ENCODE measurements around the gene MCHR1.

The MCHR1 gene

GRCh38 chr22:40726514-40726913 lies 47.2 kb downstream of the MCHR1 start:
- no peak for DNase-seq (ENCODE audit: low read depth in 2 of 2)

- DNase-seq (ENCODE audit: low read depth in 2 of 2): no peak
Measured at GRCh38 chr22:40727070-40727963, 48.0 kb downstream of the MCHR1 start.

DNA sequence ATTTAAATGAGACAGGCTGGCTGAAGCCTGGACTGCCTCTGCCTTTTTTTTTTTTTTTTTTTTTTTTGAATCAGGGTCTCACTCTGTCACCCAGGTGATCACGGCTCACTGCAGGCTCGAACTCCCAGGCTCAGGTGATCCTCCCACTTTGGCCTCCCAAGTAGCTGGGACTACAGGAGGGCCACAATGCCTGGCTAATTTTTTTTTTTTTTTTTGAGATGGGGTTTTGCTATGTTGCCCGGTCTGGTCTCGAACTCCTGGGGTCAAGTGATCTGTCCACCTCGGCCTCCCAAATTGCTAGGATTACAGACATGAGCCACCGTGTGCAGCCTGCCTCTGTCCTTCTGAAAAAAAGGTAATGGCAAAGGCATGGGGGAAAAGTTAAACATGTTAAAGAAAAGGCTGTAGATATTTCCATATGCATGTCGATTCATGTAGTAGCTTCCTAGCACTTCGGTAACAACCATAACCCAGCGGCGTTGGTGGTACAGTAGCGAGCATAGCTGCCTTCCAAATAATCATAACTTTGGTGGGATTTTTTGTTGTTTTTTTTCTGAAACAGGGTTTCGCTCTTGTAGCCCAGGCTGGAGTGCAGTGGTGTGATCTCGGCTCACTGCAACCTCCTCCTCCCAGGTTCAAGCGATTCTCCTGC lies 48.8 kb downstream of the MCHR1 start:
- DNase-seq (ENCODE audit: low read depth in 2 of 2): no peak

DNA sequence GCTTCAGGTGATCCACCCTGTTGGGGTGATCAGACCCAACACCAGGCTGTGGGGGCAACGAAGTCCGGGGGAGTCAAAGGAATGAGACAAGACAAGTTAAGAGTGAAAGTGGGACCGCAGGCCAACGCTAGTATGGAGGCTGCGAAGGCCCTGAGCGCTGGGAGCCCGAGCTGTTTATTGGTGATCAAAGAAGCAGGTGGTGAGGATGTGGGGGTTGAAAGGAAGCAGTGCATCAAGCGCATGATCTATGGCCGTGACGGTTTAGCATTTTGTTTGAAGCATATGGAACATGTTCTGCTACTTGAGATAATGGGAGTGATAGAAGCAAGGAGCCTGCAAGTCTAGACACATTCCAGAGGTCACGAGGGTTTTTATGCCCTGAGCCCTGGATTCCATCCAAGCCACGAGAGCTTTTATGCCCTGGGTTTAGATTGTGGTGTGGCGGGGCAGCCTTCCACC lies 49.5 kb downstream of the MCHR1 start:
- DNase-seq (ENCODE audit: low read depth in 2 of 2): peak; percentile 13 to 40

- DNase-seq (ENCODE audit: low read depth in 2 of 2): no peak
Measured at GRCh38 chr22:40729284-40729683, 50.0 kb downstream of the MCHR1 start.

Measured in stimulated activated CD8-positive, alpha-beta memory T cell treated with anti-CD3 and anti-CD28 coated beads, Interleukin-2, amount 100 ng/mL, for 48 hours (primary cell).